Measurements from ENCODE around the gene GFPT2.

DNA sequence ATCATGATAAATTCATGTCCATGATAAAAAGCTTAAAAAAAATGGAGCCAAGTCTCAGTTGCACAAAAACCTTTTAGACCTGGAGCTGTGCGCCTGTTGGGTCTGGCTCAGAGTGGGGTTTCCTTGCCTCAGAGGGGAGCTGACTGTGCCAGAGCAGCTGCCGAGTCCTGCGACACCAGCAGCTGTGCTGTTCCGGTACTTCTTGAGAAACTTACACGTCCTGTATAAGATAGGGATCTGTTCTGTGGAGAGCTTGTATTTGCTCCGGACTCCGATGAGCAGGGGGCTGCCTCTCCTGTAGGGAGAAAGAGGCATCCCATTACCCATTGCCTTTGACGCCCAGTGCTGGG, 28.6 kb downstream of the GFPT2 start:
- TF ChIP-seq NR3C1 (CRISPR knock-in tag; IDR thresholded peaks at IDR 0.05): no peak
- TF ChIP-seq ETS2 (tag; IDR thresholded peaks at IDR 0.05; ENCODE audit: borderline replicate concordance, poor library complexity, severe bottlenecking): no peak
- TF ChIP-seq ZNF133 (CRISPR knock-in tag; IDR thresholded peaks at IDR 0.05): no peak
- no peak for TF ChIP-seq PHTF2 (CRISPR knock-in tag; IDR thresholded peaks at IDR 0.05)
- no peak for TF ChIP-seq PHF21A (IDR thresholded peaks at IDR 0.05; ENCODE audit: borderline replicate concordance, low read depth)
- no peak for TF ChIP-seq NFE2L1 (tag; IDR thresholded peaks at IDR 0.05; ENCODE audit: borderline replicate concordance, low read depth)
- no peak for TF ChIP-seq CBFB (CRISPR knock-in tag; IDR thresholded peaks at IDR 0.05)
- TF ChIP-seq, protein P1, sequence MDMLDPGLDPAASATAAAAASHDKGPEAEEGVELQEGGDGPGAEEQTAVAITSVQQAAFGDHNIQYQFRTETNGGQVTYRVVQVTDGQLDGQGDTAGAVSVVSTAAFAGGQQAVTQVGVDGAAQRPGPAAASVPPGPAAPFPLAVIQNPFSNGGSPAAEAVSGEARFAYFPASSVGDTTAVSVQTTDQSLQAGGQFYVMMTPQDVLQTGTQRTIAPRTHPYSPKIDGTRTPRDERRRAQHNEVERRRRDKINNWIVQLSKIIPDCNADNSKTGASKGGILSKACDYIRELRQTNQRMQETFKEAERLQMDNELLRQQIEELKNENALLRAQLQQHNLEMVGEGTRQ (CRISPR knock-in tag; IDR thresholded peaks at IDR 0.05): no peak
- no peak for TF ChIP-seq HDAC1 (IDR thresholded peaks at IDR 0.05)
- TF ChIP-seq, protein P2, sequence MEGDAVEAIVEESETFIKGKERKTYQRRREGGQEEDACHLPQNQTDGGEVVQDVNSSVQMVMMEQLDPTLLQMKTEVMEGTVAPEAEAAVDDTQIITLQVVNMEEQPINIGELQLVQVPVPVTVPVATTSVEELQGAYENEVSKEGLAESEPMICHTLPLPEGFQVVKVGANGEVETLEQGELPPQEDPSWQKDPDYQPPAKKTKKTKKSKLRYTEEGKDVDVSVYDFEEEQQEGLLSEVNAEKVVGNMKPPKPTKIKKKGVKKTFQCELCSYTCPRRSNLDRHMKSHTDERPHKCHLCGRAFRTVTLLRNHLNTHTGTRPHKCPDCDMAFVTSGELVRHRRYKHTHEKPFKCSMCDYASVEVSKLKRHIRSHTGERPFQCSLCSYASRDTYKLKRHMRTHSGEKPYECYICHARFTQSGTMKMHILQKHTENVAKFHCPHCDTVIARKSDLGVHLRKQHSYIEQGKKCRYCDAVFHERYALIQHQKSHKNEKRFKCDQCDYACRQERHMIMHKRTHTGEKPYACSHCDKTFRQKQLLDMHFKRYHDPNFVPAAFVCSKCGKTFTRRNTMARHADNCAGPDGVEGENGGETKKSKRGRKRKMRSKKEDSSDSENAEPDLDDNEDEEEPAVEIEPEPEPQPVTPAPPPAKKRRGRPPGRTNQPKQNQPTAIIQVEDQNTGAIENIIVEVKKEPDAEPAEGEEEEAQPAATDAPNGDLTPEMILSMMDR (IDR thresholded peaks at IDR 0.05 in 2 of 3, conservative IDR thresholded peaks at IDR 0.05 in 1 of 3; ENCODE audit: insufficient read depth in 2 of 3, low read depth in 1 of 3, low read length in 3 of 3): no peak
- TF ChIP-seq E2F3 (CRISPR knock-in tag; IDR thresholded peaks at IDR 0.05): no peak
- TF ChIP-seq CEBPB (tag; IDR thresholded peaks at IDR 0.05): no peak

All from K562 (cell line).